Breast epithelium (tissue), 3 donors: ENCODE measurements around the gene COL4A2.

Experiments used
- CTCF ChIP-seq, 3 donors: fragments of 450-650 bp; IDR thresholded peaks; one replicate each; pipeline ENCODE4 v1.5.1; 2016 to 2017; ENCODE audit warnings: antibody characterized with exemption in 3 of 3, mild to moderate bottlenecking in 3 of 3, moderate library complexity in 3 of 3
- POLR2AphosphoS5 ChIP-seq, 3 donors: sonication (generic); formaldehyde crosslinking; IDR thresholded peaks; one replicate each; pipeline ENCODE4 v1.6.1; 2017; ENCODE audit warnings: antibody characterized with exemption in 3 of 3

DNA sequence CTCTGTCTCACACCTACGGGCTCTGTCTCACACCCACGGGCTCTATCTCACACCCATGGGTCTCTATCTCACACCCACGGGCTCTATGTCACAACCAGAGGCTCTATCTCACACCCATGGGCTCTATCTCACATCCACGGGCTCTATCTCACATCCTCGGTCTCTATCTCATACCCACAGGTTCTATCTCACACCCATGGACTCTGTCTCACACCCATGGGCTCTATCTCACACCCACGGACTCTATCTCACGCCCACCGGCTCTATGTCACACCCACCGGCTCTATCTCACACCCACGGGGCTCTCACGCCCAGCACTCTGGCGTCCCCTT, 73.9 kb downstream of the COL4A2 start:
- no peak for TF ChIP-seq POLR2AphosphoS5 (IDR thresholded peaks at IDR 0.05)
- no peak for TF ChIP-seq CTCF (IDR thresholded peaks at IDR 0.05)
